ENCODE measurements around the gene UCK2. TPM values are rescaled to one million over a fixed set of nuclear protein-coding genes. Genes with fewer than 3 reads are reported as not detected.

The UCK2 gene
- total and polyA plus RNA-seq, 2 donors (not counting 1 experiment from before 2014, with no cell fraction given): 8.9 to 11.5 TPM

DNA sequence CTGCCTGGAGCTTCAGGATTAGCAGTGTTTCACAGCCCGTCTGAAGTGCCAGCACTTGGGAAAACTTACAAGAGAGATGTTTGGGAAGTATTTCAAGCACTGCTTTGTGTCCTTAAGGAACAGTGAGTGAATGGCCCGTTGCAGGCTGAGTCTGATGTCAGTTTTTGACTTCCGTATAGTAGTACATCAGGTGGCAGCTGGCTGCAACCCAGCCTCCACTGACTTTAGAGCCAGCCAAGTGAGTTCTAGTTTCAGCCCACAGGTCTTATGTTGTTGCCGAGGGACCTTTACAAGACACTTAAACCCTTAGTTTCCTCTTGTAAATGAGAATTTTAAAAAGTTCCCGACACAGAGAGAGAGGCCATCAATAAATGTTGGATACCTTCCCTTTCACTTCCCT is 35.0 kb downstream of the UCK2 start:
- H3K36me3 ChIP-seq (replicated peaks in 1 of 2; ENCODE audit: control extremely low read depth in 1 of 2, control insufficient read depth in 1 of 2, extremely low read depth in 1 of 2, insufficient read depth in 2 of 2, low read length in 1 of 2): no peaks in the 10 kb centered on the region
- 55% methylated on average over 3 of the region's 5 CpGs for WGBS (ENCODE audit: insufficient coverage)
- H3K9ac ChIP-seq (ENCODE audit: low read length): no peak overlapping the region
- no peaks in the 10 kb centered on the region for H3K27me3 ChIP-seq (replicated peaks in 1 of 4; ENCODE audit: control extremely low read depth in 1 of 4, control insufficient read depth in 3 of 4, insufficient read depth in 4 of 4, low read length in 3 of 4)
- no peaks in the 10 kb centered on the region for H3K27me3 Mint-ChIP-seq
- TF ChIP-seq EZH2 (IDR thresholded peaks at IDR 0.05; ENCODE audit: borderline replicate concordance, insufficient read depth, low read depth, low read length, poor library complexity, severe bottlenecking): no peak
- TF ChIP-seq, protein P1, sequence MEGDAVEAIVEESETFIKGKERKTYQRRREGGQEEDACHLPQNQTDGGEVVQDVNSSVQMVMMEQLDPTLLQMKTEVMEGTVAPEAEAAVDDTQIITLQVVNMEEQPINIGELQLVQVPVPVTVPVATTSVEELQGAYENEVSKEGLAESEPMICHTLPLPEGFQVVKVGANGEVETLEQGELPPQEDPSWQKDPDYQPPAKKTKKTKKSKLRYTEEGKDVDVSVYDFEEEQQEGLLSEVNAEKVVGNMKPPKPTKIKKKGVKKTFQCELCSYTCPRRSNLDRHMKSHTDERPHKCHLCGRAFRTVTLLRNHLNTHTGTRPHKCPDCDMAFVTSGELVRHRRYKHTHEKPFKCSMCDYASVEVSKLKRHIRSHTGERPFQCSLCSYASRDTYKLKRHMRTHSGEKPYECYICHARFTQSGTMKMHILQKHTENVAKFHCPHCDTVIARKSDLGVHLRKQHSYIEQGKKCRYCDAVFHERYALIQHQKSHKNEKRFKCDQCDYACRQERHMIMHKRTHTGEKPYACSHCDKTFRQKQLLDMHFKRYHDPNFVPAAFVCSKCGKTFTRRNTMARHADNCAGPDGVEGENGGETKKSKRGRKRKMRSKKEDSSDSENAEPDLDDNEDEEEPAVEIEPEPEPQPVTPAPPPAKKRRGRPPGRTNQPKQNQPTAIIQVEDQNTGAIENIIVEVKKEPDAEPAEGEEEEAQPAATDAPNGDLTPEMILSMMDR (IDR thresholded peaks at IDR 0.05): no peak
- H3K27ac Mint-ChIP-seq: no peak overlapping the region
- no peak overlapping the region for H3K27ac ChIP-seq (ENCODE audit: low read length in 2 of 2)
- no peak overlapping the region for H3K4me3 Mint-ChIP-seq
- H3K9me3 ChIP-seq (ENCODE audit: control extremely low read depth in 1 of 3, control insufficient read depth in 2 of 3, insufficient read depth in 1 of 3, low read length in 2 of 3): no peaks in the 10 kb centered on the region
- H3K4me3 ChIP-seq (ENCODE audit: control extremely low read depth in 1 of 5, extremely low read depth in 1 of 5, insufficient read depth in 1 of 5, low read depth in 2 of 5, low read length in 4 of 5): no peak overlapping the region
- no peaks in the 10 kb centered on the region for H3K9me3 Mint-ChIP-seq (ENCODE audit: insufficient read depth)
- peaks cover 11% of the 10 kb centered on the region for H3K79me2 ChIP-seq (ENCODE audit: control insufficient read depth, insufficient read depth, low read length)
- POLR2A ChIA-PET: no interaction called here
- peaks cover 10% of the 10 kb centered on the region for H4K20me1 ChIP-seq (ENCODE audit: control insufficient read depth, insufficient read depth, low read length, poor library complexity, severe bottlenecking)
- no peak overlapping the region for H3K4me2 ChIP-seq (replicated peaks; ENCODE audit: low read depth, low read length, poor library complexity, severe bottlenecking)
- no peak overlapping the region for H2AFZ ChIP-seq (ENCODE audit: insufficient read depth, low read depth, low read length, poor library complexity, severe bottlenecking)
- DNase-seq (no peak), ATAC-seq (ENCODE audit: low read depth) (no peak)
- peaks cover 8% of the 10 kb centered on the region for H3K4me1 Mint-ChIP-seq
- CTCF ChIA-PET: no interaction called here
- intact Hi-C loops (cut with micrococcal nuclease): no loop called here
- H3K4me1 ChIP-seq (ENCODE audit: control insufficient read depth in 2 of 2, insufficient read depth in 2 of 2, low read length in 2 of 2): peaks cover 0 to 8% of the 10 kb centered on the region in 2 donors

DNA sequence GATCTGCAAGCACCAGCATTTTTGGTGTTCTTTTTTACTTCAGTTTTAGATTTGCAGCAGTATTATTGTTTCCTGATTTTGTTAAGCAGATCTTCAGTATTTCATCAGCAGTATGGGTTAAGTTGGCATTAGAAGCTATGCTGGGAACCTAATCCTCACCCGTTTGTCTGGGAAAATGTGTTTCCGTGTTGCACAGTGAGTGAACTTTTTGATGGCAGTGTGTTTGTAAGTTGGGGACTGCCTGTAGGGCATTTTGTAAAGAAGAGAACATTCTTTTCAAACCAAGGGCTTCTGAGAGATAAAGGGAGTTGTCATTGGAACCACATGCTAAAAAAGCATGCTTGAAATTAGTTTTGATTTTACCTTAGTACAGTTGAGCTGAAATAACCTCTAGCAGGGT is 35.9 kb downstream of the UCK2 start:
- WGBS (ENCODE audit: insufficient coverage): 93% methylated on average over 2 of the region's 2 CpGs
- no peak overlapping the region for H3K4me3 ChIP-seq (ENCODE audit: control extremely low read depth in 1 of 5, extremely low read depth in 1 of 5, insufficient read depth in 1 of 5, low read depth in 2 of 5, low read length in 4 of 5)
- intact Hi-C loops (cut with micrococcal nuclease): no loop called here
- H4K20me1 ChIP-seq (ENCODE audit: control insufficient read depth, insufficient read depth, low read length, poor library complexity, severe bottlenecking): peaks cover 1% of the 10 kb centered on the region
- no peak overlapping the region for H3K27ac ChIP-seq (ENCODE audit: low read length in 2 of 2)
- H3K79me2 ChIP-seq (ENCODE audit: control insufficient read depth, insufficient read depth, low read length): peaks cover 2% of the 10 kb centered on the region
- peaks cover 0 to 8% of the 10 kb centered on the region in 2 donors for H3K4me1 ChIP-seq (ENCODE audit: control insufficient read depth in 2 of 2, insufficient read depth in 2 of 2, low read length in 2 of 2)
- no peaks in the 10 kb centered on the region for H3K27me3 ChIP-seq (replicated peaks in 1 of 4; ENCODE audit: control extremely low read depth in 1 of 4, control insufficient read depth in 3 of 4, insufficient read depth in 4 of 4, low read length in 3 of 4)
- no peaks in the 10 kb centered on the region for H3K36me3 ChIP-seq (replicated peaks in 1 of 2; ENCODE audit: control extremely low read depth in 1 of 2, control insufficient read depth in 1 of 2, extremely low read depth in 1 of 2, insufficient read depth in 2 of 2, low read length in 1 of 2)
- no peak overlapping the region for H2AFZ ChIP-seq (ENCODE audit: insufficient read depth, low read depth, low read length, poor library complexity, severe bottlenecking)
- Mint-ChIP-seq H3K4me1 (peaks cover 8% of the 10 kb centered on the region), H3K4me3 (no peak overlapping the region), H3K9me3 (ENCODE audit: insufficient read depth) (no peaks in the 10 kb centered on the region), H3K27ac (no peak overlapping the region), H3K27me3 (no peaks in the 10 kb centered on the region)
- no peaks in the 10 kb centered on the region for H3K9me3 ChIP-seq (ENCODE audit: control extremely low read depth in 1 of 3, control insufficient read depth in 2 of 3, insufficient read depth in 1 of 3, low read length in 2 of 3)
- no peak for TF ChIP-seq EZH2 (IDR thresholded peaks at IDR 0.05; ENCODE audit: borderline replicate concordance, insufficient read depth, low read depth, low read length, poor library complexity, severe bottlenecking)
- TF ChIP-seq, protein P1 (IDR thresholded peaks at IDR 0.05): no peak
- H3K4me2 ChIP-seq (replicated peaks; ENCODE audit: low read depth, low read length, poor library complexity, severe bottlenecking): no peak overlapping the region
- H3K9ac ChIP-seq (ENCODE audit: low read length): no peak overlapping the region
- DNase-seq: no peak
- CTCF ChIA-PET: no interaction called here
- POLR2A ChIA-PET: no interaction called here
- no peak for ATAC-seq (ENCODE audit: low read depth)

All from B cell (primary cell).